HFF-Myc (cell line): Measurements from ENCODE around the gene PNN.
"Not testable (repeated sequence)": the region's sequence is repeated elsewhere in the genome, so short reads cannot be mapped to it uniquely, and the experiment has no call there.

ENCODE experiments used
- DNase-seq: peaks from one replicate; pipeline ENCODE4 v3.0.0-alpha.2; 2011; ENCODE audit warnings: low read depth; ENCODE audit errors: extremely low read depth
- H3K4me3 ChIP-seq: replicated peaks from 2 replicates; pipeline ENCODE4 v1.5.1; 2011; ENCODE audit warnings: low read depth, mild to moderate bottlenecking, control low read depth, low read length
- TF ChIP-seq, protein P1 (sequence below): IDR thresholded peaks from 2 replicates; pipeline ENCODE4 v1.5.1; 2012; ENCODE audit warnings: mild to moderate bottlenecking, low read depth, low read length, control low read depth; ENCODE audit errors: missing control alignments

PNN gene

DNA sequence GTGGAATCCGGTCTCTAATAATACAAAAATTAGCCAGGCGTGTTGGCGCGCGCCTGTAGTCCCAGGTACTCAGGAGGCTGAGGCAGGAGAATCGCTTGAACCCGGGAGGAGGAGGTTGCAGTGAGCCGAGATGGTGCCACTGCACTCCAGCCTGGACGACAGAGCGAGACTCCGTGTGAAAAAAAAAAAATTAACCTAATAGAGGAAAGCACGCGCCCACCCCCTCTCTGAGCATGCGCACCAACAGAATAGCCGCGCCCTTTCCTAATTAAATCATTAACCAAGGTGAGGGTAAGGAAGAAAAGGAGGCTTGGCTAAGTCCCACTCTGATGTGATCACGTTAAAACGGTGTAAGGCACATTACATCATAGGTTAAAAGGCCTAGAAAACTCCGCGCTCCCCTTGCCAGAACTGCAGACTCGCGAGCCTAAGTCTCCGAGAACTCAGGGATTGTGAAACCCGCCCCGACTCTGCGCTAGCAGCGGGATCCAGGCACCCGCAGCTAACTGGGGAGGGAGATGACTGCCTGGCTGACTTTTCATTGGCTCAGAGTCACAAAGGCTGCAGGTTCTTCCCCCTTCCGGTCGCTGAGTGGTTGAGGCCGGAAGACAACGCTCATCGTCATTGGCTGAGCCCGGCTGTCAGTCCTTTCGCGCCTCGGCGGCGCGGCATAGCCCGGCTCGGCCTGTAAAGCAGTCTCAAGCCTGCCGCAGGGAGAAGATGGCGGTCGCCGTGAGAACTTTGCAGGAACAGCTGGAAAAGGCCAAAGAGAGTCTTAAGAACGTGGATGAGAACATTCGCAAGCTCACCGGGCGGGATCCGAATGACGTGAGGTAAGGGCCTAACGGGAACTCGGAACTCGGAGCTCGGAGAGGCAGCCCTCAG lies at the start of gene PNN:
Gene PNN (plus strand): TSS at position 695 of the 885 bp plus-strand sequence. CDS start 26 bp downstream, at position 721.
- TF ChIP-seq, protein P1, sequence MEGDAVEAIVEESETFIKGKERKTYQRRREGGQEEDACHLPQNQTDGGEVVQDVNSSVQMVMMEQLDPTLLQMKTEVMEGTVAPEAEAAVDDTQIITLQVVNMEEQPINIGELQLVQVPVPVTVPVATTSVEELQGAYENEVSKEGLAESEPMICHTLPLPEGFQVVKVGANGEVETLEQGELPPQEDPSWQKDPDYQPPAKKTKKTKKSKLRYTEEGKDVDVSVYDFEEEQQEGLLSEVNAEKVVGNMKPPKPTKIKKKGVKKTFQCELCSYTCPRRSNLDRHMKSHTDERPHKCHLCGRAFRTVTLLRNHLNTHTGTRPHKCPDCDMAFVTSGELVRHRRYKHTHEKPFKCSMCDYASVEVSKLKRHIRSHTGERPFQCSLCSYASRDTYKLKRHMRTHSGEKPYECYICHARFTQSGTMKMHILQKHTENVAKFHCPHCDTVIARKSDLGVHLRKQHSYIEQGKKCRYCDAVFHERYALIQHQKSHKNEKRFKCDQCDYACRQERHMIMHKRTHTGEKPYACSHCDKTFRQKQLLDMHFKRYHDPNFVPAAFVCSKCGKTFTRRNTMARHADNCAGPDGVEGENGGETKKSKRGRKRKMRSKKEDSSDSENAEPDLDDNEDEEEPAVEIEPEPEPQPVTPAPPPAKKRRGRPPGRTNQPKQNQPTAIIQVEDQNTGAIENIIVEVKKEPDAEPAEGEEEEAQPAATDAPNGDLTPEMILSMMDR: no peak
- peak; percentile 99 for DNase-seq
- peak within 1 kb of the TSS; percentile 70 for H3K4me3 ChIP-seq

DNA sequence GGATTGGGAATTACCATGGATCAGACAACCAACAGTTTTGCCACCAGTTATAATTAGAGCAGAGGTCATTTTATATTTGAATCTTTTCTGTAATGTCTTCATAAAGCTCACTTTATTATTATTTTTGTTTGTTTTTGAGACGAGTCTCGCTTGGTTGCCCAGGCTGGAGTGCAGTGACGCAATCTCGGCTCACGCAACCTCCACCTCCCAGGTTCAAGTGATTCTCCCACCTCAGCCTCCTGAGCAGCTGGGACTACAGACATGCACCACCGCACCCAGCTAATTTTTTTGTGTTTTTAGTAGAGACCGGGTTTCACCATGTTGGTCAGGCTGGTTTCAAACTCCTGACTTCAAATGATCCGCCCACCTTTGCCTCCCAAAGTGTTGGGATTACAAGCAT lies 37.2 kb upstream of the PNN start:
- H3K4me3 ChIP-seq, DNase-seq: not testable (repeated sequence)

DNA sequence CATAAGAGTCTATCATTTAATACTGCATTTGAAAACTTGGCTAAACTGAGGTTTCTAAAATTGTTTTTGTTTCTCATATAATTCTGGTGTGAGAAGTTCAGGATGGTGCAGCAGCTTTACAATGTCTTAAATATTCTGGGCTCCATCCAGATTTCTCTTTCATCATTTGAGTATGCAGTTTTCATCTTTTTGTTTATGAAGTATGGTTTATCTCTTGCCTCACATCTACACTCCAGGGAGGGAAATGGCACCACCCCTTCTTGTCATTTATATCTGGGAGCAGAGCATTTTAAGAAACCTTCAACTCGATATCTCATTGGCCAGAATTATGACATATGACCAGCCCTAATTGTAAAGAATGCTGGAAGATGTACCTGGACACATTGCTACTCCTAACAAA lies 36.6 kb upstream of the PNN start:
- no peak for DNase-seq
- TF ChIP-seq, protein P1: no peak
- H3K4me3 ChIP-seq: no peak overlapping the region

DNA sequence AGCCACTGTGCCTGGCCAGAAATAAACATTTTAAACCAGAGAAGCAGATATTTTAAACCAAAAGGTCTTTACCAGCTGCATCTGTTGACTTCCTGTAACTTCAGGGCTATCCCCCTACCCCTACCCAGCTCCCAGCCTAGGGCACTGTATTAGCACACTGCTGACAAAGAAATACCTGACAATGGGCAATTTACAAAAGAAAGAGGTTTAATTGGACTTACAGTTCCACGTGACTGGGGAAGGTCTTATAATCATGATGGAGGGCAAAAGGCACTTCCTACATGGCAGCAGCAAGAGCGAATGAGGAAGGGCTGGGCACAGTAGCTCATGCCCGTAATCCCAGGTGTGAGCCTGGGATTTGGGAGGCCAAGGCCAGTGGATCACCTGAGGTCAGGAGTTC lies 34.9 kb upstream of the PNN start:
- H3K4me3 ChIP-seq: no peak overlapping the region
- TF ChIP-seq, protein P1: no peak
- DNase-seq: no peak

GRCh38 chr14:39141623-39142022 lies 33.4 kb upstream of the PNN start:
- not testable (repeated sequence) for DNase-seq, H3K4me3 ChIP-seq

DNA sequence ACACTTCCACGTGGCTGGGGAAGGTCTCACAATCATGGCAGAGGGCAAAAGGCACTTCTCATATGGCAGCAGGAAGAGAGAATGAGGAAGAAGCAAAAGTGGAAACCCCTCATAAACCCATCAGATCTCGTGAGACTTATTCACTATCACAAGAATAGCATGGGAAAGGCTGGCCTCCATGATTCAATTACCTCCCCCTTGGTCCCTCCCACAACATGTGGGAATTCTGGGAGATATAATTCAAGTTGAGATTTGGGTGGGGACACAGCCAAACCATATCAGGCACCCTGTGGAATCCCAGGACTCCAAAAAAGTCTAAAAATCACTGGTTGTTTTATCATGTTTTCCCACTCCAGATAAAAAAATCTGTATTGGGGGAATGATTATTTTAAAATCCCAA lies 31.8 kb upstream of the PNN start:
- not testable (repeated sequence) for H3K4me3 ChIP-seq, DNase-seq

DNA sequence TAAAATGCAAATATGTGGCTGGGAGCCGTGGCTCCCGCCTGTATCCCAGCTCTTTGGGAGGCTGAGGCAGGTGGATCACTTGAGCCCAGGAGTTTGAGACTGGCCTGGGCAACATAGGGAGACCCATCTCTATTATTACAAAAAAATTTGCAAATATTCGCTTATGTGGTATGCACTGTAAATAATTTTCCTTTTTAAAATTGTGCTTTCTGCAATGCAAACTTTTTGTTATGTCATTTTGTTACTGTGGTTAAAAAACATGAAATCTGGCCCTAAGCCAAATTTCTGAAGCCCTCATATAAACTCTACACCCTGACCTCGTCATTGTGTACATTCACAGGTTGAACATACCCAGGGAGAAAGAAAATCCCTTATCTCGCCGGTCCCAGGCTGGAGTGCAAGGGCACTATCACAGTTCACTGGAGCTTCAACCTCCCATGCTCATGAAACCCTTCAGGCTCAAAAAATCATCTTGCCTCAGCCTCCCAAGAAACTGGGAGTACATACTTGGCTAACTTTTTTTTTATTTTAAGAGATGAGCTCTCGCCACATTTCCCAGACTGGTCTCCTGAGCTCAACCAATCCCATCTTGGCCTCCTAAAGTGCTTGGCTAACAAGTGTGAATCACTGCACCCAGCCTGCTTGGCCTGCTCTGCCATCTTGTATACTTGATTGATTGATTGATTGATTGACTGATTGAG lies 29.6 kb upstream of the PNN start:
- no peak for DNase-seq
- TF ChIP-seq, protein P1: no peak
- H3K4me3 ChIP-seq: no peak overlapping the region

- no peak overlapping the region for H3K4me3 ChIP-seq
- no peak for DNase-seq
- TF ChIP-seq, protein P1: no peak
Observed at GRCh38 chr14:39154594-39155189, 20.4 kb upstream of the PNN start.
